ENCODE results near the gene RNF14.

DNA sequence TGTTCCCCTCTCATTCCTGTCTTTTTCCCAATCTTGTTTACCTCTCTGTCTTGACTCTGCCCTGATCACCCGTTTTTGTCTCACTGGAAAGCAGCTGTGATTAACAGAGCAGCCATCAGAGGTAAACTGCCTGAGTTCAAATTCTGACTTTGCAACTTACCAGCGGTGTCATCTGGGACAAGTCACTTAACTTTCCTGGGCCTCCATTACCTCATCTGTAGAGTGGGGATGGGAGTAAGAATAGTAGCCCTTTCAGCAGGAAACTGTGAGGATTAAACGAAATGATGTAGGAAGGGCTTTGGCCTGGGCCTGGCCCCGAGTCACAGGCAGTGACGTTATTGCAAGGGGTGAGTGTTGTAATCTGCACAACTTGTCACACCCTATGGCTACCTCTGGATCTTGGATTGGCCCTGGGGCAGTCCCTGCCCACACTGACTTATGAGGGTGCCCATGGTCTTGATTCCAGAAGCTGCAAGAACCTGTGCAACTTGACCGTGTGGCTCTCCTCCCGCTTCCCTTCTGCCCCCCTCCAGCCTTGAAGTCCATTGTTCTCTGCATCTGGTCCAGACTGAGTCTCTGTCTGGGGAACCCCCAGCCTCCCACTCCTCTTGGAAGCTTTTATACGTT, 10.2 kb upstream of the RNF14 start:
- TF ChIP-seq NFYB (CRISPR knock-in tag; conservative IDR thresholded peaks at IDR 0.05; ENCODE audit: low read depth) (no peak), KAT7 (CRISPR knock-in tag; IDR thresholded peaks at IDR 0.05; ENCODE audit: borderline replicate concordance) (no peak), ZNF671 (CRISPR knock-in tag; IDR thresholded peaks at IDR 0.05) (no peak)
- TF ChIP-seq, protein P1, sequence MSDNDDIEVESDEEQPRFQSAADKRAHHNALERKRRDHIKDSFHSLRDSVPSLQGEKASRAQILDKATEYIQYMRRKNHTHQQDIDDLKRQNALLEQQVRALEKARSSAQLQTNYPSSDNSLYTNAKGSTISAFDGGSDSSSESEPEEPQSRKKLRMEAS (CRISPR knock-in tag; IDR thresholded peaks at IDR 0.05): no peak
- TF ChIP-seq, protein P2, sequence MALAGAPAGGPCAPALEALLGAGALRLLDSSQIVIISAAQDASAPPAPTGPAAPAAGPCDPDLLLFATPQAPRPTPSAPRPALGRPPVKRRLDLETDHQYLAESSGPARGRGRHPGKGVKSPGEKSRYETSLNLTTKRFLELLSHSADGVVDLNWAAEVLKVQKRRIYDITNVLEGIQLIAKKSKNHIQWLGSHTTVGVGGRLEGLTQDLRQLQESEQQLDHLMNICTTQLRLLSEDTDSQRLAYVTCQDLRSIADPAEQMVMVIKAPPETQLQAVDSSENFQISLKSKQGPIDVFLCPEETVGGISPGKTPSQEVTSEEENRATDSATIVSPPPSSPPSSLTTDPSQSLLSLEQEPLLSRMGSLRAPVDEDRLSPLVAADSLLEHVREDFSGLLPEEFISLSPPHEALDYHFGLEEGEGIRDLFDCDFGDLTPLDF (CRISPR knock-in tag; IDR thresholded peaks at IDR 0.05): no peak
